Naive thymus-derived CD8-positive, alpha-beta T cell (primary cell): Measurements from ENCODE around the gene COPG1. TPM values are rescaled to one million over a fixed set of nuclear protein-coding genes. Genes with fewer than 3 reads are reported as not detected.

Experiments used
- ATAC-seq, 2 donors: fragments of 150-1000 bp; cut with Tn5 transposase in 1 of 2; sonication (Bioruptor Pico), chemical (Tn5 transposase) in 1 of 2; 1 replicate in 1 of 2; 2 replicates in 1 of 2; pipeline ENCODE4 v1.10.0; 2021; ENCODE audit warnings: mild to moderate bottlenecking in 2 of 2, moderate library complexity in 2 of 2
- POLR2A ChIA-PET: fragments of 350-600 bp; sonication (Branson Sonifier 250); formaldehyde crosslinking; loops from one replicate; lab custom pipeline; 2021; ENCODE audit warnings: antibody characterized with exemption; lab: Charles Lee
- DNase-seq, 10 donors: peaks; one replicate each; pipeline versions ENCODE4 v3.0.0 to v3.0.0-alpha.2; 2020 to 2022
- H3K27ac Mint-ChIP-seq, 10 donors: one replicate each; pipeline ENCODE4 v1.8.0; 2020 to 2022; ENCODE audit warnings: mild to moderate bottlenecking in 10 of 10, mixed read lengths in 10 of 10, moderate library complexity in 4 of 10, inconsistent platforms in 1 of 10
- H3K27me3 Mint-ChIP-seq, 5 donors: one replicate each; pipeline ENCODE4 v1.8.0; 2021 to 2022; ENCODE audit warnings: mixed read lengths in 5 of 5
- H3K36me3 Mint-ChIP-seq, 3 donors: one replicate each; pipeline ENCODE4 v1.8.0; 2020 to 2022; ENCODE audit warnings: mixed read lengths in 3 of 3, mild to moderate bottlenecking in 2 of 3, inconsistent platforms in 1 of 3
- H3K4me1 Mint-ChIP-seq, 4 donors: one replicate each; pipeline ENCODE4 v1.8.0; 2021 to 2022; ENCODE audit warnings: mixed read lengths in 4 of 4
- H3K4me3 Mint-ChIP-seq, 10 donors: one replicate each; pipeline ENCODE4 v1.8.0; 2020 to 2022; ENCODE audit warnings: mild to moderate bottlenecking in 10 of 10, mixed read lengths in 10 of 10, moderate library complexity in 6 of 10, inconsistent platforms in 1 of 10
- H3K9me3 Mint-ChIP-seq, 9 donors: one replicate each; pipeline ENCODE4 v1.8.0; 2020 to 2022; ENCODE audit warnings: mixed read lengths in 9 of 9, mild to moderate bottlenecking in 3 of 9, inconsistent platforms in 1 of 9, moderate library complexity in 1 of 9
- polyA plus RNA-seq, 3 donors: library from polyadenylated mRNA; unstranded; fragments of 300-500 nt; fragmentation: Illumina TruSeq; gene quantifications; one replicate each; pipeline ENCODE4 v1.2.3, GENCODE V29; 2021
- total RNA-seq, 8 experiments: library from RNA in 2 of 8; stranded (reverse) in 2 of 8; gene quantifications; one replicate each; pipeline ENCODE4 v1.2.3 and lab custom pipeline; 2021 to 2026

Gene COPG1
- total and polyA plus RNA-seq, 5 experiments from 2014 or later = 54.0 to 113 (median 75.5) TPM

GRCh38 chr3:129316248-129317013 is 67.0 kb downstream of the COPG1 start:
- no peaks in the 10 kb centered on the region for H3K36me3 Mint-ChIP-seq
- H3K9me3 Mint-ChIP-seq = no peaks in the 10 kb centered on the region
- no peaks in the 10 kb centered on the region for H3K27me3 Mint-ChIP-seq
- ATAC-seq (peak; percentile 54 to 59), DNase-seq (peak; percentile 75 to 92 (median 88))
- peak overlapping the region; percentile 66 to 96 (median 88) for H3K27ac Mint-ChIP-seq
- peaks cover 21 to 32% (median 31%) of the 10 kb centered on the region in 4 donors for H3K4me1 Mint-ChIP-seq
- POLR2A ChIA-PET = interaction anchor here (0.5 to 7.5 kb wide), 51 partner anchors 8 to 663 kb away, joined by 3 to 151 read pairs (median 5); partner anchors contain the start of genes ACAD9, CFAP92, CNBP and COPG1
- peak overlapping the region; percentile 78 to 97 (median 89) for H3K4me3 Mint-ChIP-seq

- DNase-seq (no peak), ATAC-seq (no peak)
- POLR2A ChIA-PET = interaction anchor here (0.5 to 7.5 kb wide), 36 partner anchors 9 to 663 kb away, joined by 3 to 151 read pairs (median 6); partner anchors contain the start of genes ACAD9, CNBP, COPG1 and EFCAB12
- Mint-ChIP-seq H3K27me3 (no peaks in the 10 kb centered on the region), H3K36me3 (no peaks in the 10 kb centered on the region), H3K9me3 (no peaks in the 10 kb centered on the region), H3K27ac (peak overlapping the region in 6 of 10 donors; percentile 31 to 84 (median 64)), H3K4me3 (peak overlapping the region; percentile 50 to 95 (median 78)), H3K4me1 (peaks cover 17 to 27% (median 26%) of the 10 kb centered on the region in 4 donors)
Observed at GRCh38 chr3:129317014-129317771, 67.8 kb downstream of the COPG1 start.

GRCh38 chr3:129317848-129318247 is 68.4 kb downstream of the COPG1 start:
- H3K9me3 Mint-ChIP-seq = no peaks in the 10 kb centered on the region
- peaks cover 14 to 21% (median 20%) of the 10 kb centered on the region in 4 donors for H3K4me1 Mint-ChIP-seq
- POLR2A ChIA-PET = interaction anchor here (0.9 to 7.5 kb wide), 3 partner anchors 39 to 198 kb away, joined by 3 to 151 read pairs (median 65); partner anchors contain the start of genes HMCES and RAB43
- H3K4me3 Mint-ChIP-seq = peak overlapping the region in 2 of 10 donors; percentile 20 to 27
- H3K36me3 Mint-ChIP-seq = no peaks in the 10 kb centered on the region
- H3K27me3 Mint-ChIP-seq = no peaks in the 10 kb centered on the region
- no peak for DNase-seq
- no peak for ATAC-seq
- H3K27ac Mint-ChIP-seq = peak overlapping the region in 2 of 10 donors; percentile 48 to 59

GRCh38 chr3:129318921-129319320 is 69.5 kb downstream of the COPG1 start:
- POLR2A ChIA-PET = interaction anchor here (0.7 to 4.6 kb wide), 3 partner anchors 42 to 199 kb away, joined by 3 to 65 read pairs (median 4); partner anchors contain the start of genes COPG1 and RAB43
- Mint-ChIP-seq H3K4me1 (peaks cover 8 to 14% (median 11%) of the 10 kb centered on the region in 4 donors), H3K27me3 (no peaks in the 10 kb centered on the region), H3K36me3 (no peaks in the 10 kb centered on the region), H3K4me3 (peak overlapping the region in 3 of 10 donors; percentile 7 to 78 (median 28)), H3K9me3 (no peaks in the 10 kb centered on the region), H3K27ac (peak overlapping the region in 1 of 10 donors; percentile 52)
- DNase-seq = peak in 1 of 10 donors; percentile 57
- ATAC-seq = no peak

DNA sequence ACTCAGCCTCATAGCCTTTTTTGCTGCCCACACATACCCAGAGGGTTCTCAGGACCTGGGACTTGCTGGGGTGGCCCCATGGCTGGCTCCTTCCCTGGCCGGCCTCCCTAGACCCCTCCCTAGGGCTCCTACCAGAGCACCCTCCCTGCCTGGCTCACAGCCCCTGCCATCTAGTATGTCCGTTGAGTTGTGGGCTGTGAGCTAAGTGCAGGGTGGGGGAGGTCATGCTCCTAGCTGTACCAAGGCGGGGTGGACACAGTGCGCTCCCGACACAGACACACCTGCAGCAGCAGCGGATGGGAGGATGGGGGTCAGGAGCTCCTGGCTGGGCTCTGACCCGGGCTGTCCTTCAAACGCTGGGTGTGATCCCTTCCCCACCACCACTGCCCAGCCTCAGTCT is 70.9 kb downstream of the COPG1 start:
- peak overlapping the region in 1 of 10 donors; percentile 65 for H3K4me3 Mint-ChIP-seq

DNA sequence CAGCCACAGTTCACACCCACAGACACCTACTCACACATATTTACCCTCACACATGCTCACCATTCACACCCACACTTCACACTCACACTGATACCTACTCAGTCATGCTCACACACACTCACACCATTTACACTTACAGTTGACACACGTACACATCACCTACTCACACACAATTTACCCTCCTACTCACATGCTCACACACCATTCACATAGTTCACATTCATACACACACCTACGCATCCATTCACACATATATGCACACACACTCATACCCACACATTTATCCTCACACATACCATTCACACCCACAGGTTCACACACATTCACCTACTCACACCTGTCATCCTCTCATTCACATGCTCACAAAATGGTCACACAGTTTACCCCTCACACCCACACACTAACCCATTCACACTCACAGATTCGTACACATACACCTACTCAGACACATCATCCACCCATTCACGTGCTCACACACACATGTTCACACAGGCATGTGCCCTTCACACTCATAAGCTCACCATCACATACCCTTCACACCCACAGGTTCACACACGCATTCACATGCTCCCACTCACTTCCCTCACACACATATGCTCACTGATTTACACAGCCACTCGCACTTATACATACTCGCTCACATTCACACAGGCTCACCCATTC is 71.5 kb downstream of the COPG1 start:
- H3K4me3 Mint-ChIP-seq = no peak overlapping the region
- ATAC-seq (no peak), DNase-seq (peak in 1 of 10 donors; percentile 22)
- H3K36me3 Mint-ChIP-seq = no peaks in the 10 kb centered on the region
- H3K27me3 Mint-ChIP-seq = no peaks in the 10 kb centered on the region
- H3K4me1 Mint-ChIP-seq = peaks cover 0 to 11% (median 5%) of the 10 kb centered on the region in 4 donors
- H3K9me3 Mint-ChIP-seq = no peaks in the 10 kb centered on the region
- H3K27ac Mint-ChIP-seq = no peak overlapping the region
- POLR2A ChIA-PET = interaction anchor here (1.1 kb wide), 1 partner anchor 11 kb away, joined by 4 read pairs; no protein-coding TSS in a partner anchor

More for the DNA sequence above, 70.9 kb downstream of the COPG1 start:
- Mint-ChIP-seq H3K4me1 (peaks cover 0 to 11% (median 5%) of the 10 kb centered on the region in 4 donors), H3K36me3 (no peaks in the 10 kb centered on the region), H3K9me3 (no peaks in the 10 kb centered on the region), H3K27ac (no peak overlapping the region), H3K27me3 (no peaks in the 10 kb centered on the region)
- POLR2A ChIA-PET = interaction anchor here (1.1 kb wide), 1 partner anchor 11 kb away, joined by 4 read pairs; no protein-coding TSS in a partner anchor
- DNase-seq (peak in 1 of 10 donors; percentile 38), ATAC-seq (no peak)

DNA sequence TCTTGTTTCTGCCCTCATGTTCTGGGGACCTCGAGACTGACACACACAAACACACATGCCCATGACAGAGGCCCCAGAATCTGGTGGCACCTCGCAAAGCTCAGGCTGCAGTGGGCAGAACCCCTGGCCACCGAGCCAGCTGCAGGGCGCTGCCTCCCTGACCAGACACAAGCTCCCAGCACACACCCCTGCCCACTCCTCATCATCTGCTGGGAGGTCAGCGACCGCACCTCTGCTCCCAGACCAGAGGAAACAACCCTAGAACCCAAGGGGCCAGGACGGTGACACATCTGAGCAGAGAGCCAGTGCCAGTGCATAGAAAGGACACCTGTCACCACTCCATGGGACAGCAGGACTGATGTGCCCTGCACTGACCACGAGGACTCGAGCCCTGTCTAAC is 72.5 kb downstream of the COPG1 start:
- H3K27ac Mint-ChIP-seq = no peak overlapping the region
- H3K9me3 Mint-ChIP-seq = no peaks in the 10 kb centered on the region
- no peaks in the 10 kb centered on the region for H3K36me3 Mint-ChIP-seq
- H3K4me3 Mint-ChIP-seq = no peak overlapping the region
- ATAC-seq (no peak), DNase-seq (peak in 1 of 10 donors; percentile 31)
- POLR2A ChIA-PET = no interaction called here
- peaks cover 0 to 8% (median 5%) of the 10 kb centered on the region in 4 donors for H3K4me1 Mint-ChIP-seq
- H3K27me3 Mint-ChIP-seq = no peaks in the 10 kb centered on the region

- peak in 1 of 10 donors; percentile 56 for DNase-seq
- no peak overlapping the region for H3K27ac Mint-ChIP-seq
- POLR2A ChIA-PET = interaction anchor here (0.7 kb wide), 1 partner anchor 8 kb away, joined by 3 read pairs; a partner anchor contains a TSS
Observed at GRCh38 chr3:129323651-129324294, 74.4 kb downstream of the COPG1 start.

DNA sequence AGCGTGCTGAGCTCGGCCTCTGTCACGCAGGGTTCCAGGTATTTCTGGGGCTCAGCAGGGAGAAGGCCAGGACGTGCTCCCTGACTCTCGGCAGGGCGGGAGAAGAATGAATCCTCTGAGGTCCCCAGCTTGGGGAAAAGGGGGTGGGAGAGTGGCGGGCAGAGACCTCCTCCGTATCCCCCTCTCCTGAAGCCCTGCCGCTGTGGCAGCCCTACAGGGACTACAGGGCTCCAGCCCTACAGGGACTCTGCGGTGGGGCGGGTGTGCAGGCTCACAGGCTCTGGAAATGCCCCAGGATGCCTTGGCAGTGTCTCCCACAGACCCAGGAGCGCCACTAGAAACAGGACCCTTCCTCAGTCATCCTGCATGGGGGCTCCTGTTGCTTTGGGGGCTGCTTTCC is 75.4 kb downstream of the COPG1 start:
- Mint-ChIP-seq H3K4me3 (no peak overlapping the region), H3K4me1 (no peaks in the 10 kb centered on the region), H3K27ac (no peak overlapping the region), H3K27me3 (no peaks in the 10 kb centered on the region), H3K36me3 (no peaks in the 10 kb centered on the region), H3K9me3 (no peaks in the 10 kb centered on the region)
- DNase-seq (peak in 1 of 10 donors; percentile 54), ATAC-seq (no peak)
- POLR2A ChIA-PET = interaction anchor here (2.5 kb wide), 1 partner anchor 9 kb away, joined by 15 read pairs; a partner anchor contains a TSS

More at GRCh38 chr3:129323651-129324294, 74.4 kb downstream of the COPG1 start:
- no peak for ATAC-seq
- no peak overlapping the region for H3K4me3 Mint-ChIP-seq
- H3K9me3 Mint-ChIP-seq = no peaks in the 10 kb centered on the region
- no peaks in the 10 kb centered on the region for H3K27me3 Mint-ChIP-seq
- H3K4me1 Mint-ChIP-seq = peaks cover 0 to 1% (median under 1%) of the 10 kb centered on the region in 4 donors
- H3K36me3 Mint-ChIP-seq = no peaks in the 10 kb centered on the region

- ATAC-seq (no peak), DNase-seq (peak in 1 of 10 donors; percentile 10)
- POLR2A ChIA-PET = interaction anchor here (2.5 kb wide), 1 partner anchor 9 kb away, joined by 15 read pairs; a partner anchor contains a TSS
- H3K27ac Mint-ChIP-seq = no peak overlapping the region
- H3K36me3 Mint-ChIP-seq = no peaks in the 10 kb centered on the region
- no peaks in the 10 kb centered on the region for H3K9me3 Mint-ChIP-seq
- H3K4me1 Mint-ChIP-seq = peaks cover 0 to 2% (median 0%) of the 10 kb centered on the region in 4 donors
- no peaks in the 10 kb centered on the region for H3K27me3 Mint-ChIP-seq
- H3K4me3 Mint-ChIP-seq = no peak overlapping the region
Observed at GRCh38 chr3:129325383-129325782, 76.0 kb downstream of the COPG1 start.

- Mint-ChIP-seq H3K27ac (no peak overlapping the region), H3K4me1 (peaks cover 0 to 7% (median 0%) of the 10 kb centered on the region in 4 donors), H3K4me3 (no peak overlapping the region), H3K36me3 (no peaks in the 10 kb centered on the region), H3K27me3 (no peaks in the 10 kb centered on the region), H3K9me3 (no peaks in the 10 kb centered on the region)
- DNase-seq (no peak), ATAC-seq (no peak)
- POLR2A ChIA-PET = interaction anchor here (2.5 kb wide), 1 partner anchor 10 kb away, joined by 15 read pairs; a partner anchor contains a TSS
Observed at GRCh38 chr3:129326138-129326537, 76.7 kb downstream of the COPG1 start.
